Naive B cell (primary cell): ENCODE data around the gene KRTAP3-3. TPM values are rescaled to one million over a fixed set of nuclear protein-coding genes. Genes with fewer than 3 reads are reported as not detected.

Experiments
- ATAC-seq, 2 donors: fragments of 150-1000 bp; cut with Tn5 transposase; 2 replicates each; pipeline ENCODE4 v1.10.0; 2021; ENCODE audit warnings: low read depth in 2 of 2, mild to moderate bottlenecking in 2 of 2, moderate library complexity in 2 of 2
- DNase-seq: peaks from one replicate; pipeline ENCODE4 v3.0.0; 2022
- H3K27ac Mint-ChIP-seq, 6 donors: one replicate each; pipeline ENCODE4 v1.8.0; 2020 to 2022; ENCODE audit warnings: mild to moderate bottlenecking in 6 of 6, mixed read lengths in 6 of 6, moderate library complexity in 5 of 6, inconsistent platforms in 2 of 6
- H3K27me3 Mint-ChIP-seq, 3 donors: one replicate each; pipeline ENCODE4 v1.8.0; 2021 to 2022; ENCODE audit warnings: mixed read lengths in 3 of 3, mild to moderate bottlenecking in 1 of 3
- H3K36me3 Mint-ChIP-seq, 2 donors: one replicate each; pipeline ENCODE4 v1.8.0; 2020 to 2022; ENCODE audit warnings: mixed read lengths in 2 of 2, inconsistent platforms in 1 of 2, mild to moderate bottlenecking in 1 of 2
- H3K4me1 Mint-ChIP-seq, 3 donors: one replicate each; pipeline ENCODE4 v1.8.0; 2020 to 2022; ENCODE audit warnings: mixed read lengths in 3 of 3, inconsistent platforms in 1 of 3, mild to moderate bottlenecking in 1 of 3, moderate library complexity in 1 of 3
- H3K4me3 Mint-ChIP-seq, 8 donors: one replicate each; pipeline ENCODE4 v1.8.0; 2020 to 2022; ENCODE audit warnings: mild to moderate bottlenecking in 8 of 8, mixed read lengths in 8 of 8, moderate library complexity in 8 of 8, inconsistent platforms in 2 of 8
- H3K9me3 Mint-ChIP-seq, 7 donors: one replicate each; pipeline ENCODE4 v1.8.0; 2020 to 2022; ENCODE audit warnings: mixed read lengths in 7 of 7, mild to moderate bottlenecking in 5 of 7, inconsistent platforms in 2 of 7, moderate library complexity in 1 of 7
- polyA plus RNA-seq, 6 donors: library from polyadenylated mRNA; unstranded; fragments of 300-500 nt; fragmentation: Illumina TruSeq; gene quantifications; one replicate each; pipeline ENCODE4 v1.2.3, GENCODE V29; 2021; ENCODE audit warnings: low read depth in 6 of 6

The KRTAP3-3 gene
- polyA plus RNA-seq, 6 donors from 2014 or later, result not detected

DNA sequence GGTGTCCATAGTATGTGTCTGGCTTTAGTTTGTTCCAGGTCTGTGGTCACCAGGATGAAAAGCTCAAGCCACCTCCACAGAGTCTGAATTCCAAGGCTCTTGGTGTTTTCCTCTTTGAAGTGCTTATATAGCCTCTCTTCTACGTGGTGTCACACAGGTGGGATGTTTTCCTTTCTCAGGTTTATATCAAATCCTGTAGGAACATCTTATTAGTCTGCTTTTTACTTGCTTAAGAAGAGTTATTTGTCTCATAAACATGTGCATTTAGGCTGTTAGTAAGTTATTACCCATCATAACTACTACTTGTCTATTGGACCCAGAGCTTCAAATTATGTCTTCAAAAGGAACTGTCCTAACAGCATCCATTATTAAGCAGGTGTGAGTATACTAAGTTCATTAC is 27.1 kb downstream of the KRTAP3-3 start, which contains the start of gene KRT39:
Gene KRT39 (minus strand): TSS at position 101 of the 400 bp plus-strand sequence. CDS start 92 bp downstream, at position 9.
- peaks cover 0 to 30% (median 10%) of the 10 kb centered on the region in 3 donors for H3K27me3 Mint-ChIP-seq
- H3K4me1 Mint-ChIP-seq, result peaks cover 0 to 6% (median 1%) of the 10 kb centered on the region in 3 donors
- H3K27ac Mint-ChIP-seq, result no peak within 1 kb of the TSS
- no peaks in the 10 kb centered on the region for H3K36me3 Mint-ChIP-seq
- peaks cover 0 to 7% (median 2%) of the 10 kb centered on the region in 7 donors for H3K9me3 Mint-ChIP-seq
- H3K4me3 Mint-ChIP-seq, result no peak within 1 kb of the TSS
- DNase-seq (no peak), ATAC-seq (no peak)

DNA sequence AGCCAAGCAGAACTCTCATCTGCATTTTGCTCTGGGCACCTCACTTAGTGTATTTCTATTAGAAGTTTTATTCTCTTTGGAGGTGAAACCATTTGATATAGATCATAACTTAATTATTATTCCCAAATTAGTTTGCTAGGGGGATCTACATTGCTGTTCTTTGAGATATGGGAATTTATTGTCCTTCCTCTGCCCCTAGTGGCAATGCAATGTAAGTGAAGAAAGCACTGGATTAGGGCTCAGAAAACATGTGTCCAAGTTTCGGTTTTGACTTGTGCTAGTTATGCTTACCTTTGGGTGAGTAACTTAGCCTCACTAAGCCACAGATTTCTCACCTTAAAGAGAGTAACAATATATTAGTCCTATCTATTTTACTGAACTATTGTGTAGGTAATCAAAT is 30.1 kb downstream of the KRTAP3-3 start:
- Mint-ChIP-seq H3K27ac (no peak overlapping the region), H3K27me3 (peaks cover 11 to 36% (median 13%) of the 10 kb centered on the region in 3 donors)

DNA sequence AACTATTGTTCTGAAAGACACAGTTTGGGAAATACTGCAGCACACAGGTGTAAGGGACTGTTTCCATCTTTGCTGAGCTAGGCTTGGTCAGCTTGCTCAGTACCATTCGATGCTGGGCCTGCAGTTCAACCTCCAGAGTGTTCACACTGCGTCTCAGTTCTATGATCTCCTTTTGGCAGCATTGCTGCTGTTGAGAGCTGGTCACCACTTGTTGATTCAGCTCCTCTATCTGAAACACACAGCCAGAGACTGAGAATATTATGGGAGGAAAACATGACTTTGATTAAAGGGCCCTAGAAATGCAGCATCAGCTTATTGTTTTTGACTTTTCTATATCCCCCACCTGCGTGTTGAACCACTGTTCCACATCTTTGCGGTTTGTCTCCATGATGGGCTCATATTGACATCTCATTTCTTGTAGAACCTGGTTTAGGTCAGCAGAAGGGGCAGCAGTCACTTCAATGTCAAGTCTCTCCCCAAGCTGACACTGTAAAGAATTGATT is 31.9 kb downstream of the KRTAP3-3 start:
- H3K36me3 Mint-ChIP-seq, result no peaks in the 10 kb centered on the region
- H3K27ac Mint-ChIP-seq, result peak overlapping the region in 1 of 6 donors; percentile 49
- H3K4me1 Mint-ChIP-seq, result peaks cover 4 to 9% (median 5%) of the 10 kb centered on the region in 3 donors
- no peak overlapping the region for H3K4me3 Mint-ChIP-seq
- peaks cover 0 to 4% (median 0%) of the 10 kb centered on the region in 7 donors for H3K9me3 Mint-ChIP-seq
- no peak for DNase-seq
- H3K27me3 Mint-ChIP-seq, result peaks cover 16 to 34% (median 21%) of the 10 kb centered on the region in 3 donors
- no peak for ATAC-seq

More for the DNA sequence above, 30.1 kb downstream of the KRTAP3-3 start:
- DNase-seq (no peak), ATAC-seq (no peak)
- H3K9me3 Mint-ChIP-seq, result peaks cover 0 to 7% (median 2%) of the 10 kb centered on the region in 7 donors
- peaks cover 4 to 9% (median 5%) of the 10 kb centered on the region in 3 donors for H3K4me1 Mint-ChIP-seq
- H3K4me3 Mint-ChIP-seq, result no peak overlapping the region
- H3K36me3 Mint-ChIP-seq, result no peaks in the 10 kb centered on the region

DNA sequence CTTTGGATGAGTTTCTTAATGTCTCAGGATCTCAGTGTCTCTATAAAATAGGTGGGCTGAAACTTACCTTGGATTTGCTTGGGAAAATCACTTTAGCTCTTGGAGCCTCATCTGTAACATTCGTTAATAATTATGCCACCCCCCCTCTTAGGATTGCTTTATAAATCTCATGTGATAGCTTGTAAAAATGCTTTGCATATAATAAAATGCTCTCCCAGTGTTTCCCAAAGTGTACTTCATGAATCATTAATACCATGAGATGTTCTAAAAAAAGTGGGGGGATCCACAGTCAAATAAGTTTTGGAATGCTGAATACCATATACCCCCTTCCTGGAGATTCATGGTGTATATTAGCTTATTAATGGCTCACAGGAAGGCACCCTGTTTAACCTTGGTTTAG is 32.4 kb downstream of the KRTAP3-3 start:
- Mint-ChIP-seq H3K4me3 (no peak overlapping the region), H3K27ac (peak overlapping the region in 1 of 6 donors; percentile 52), H3K9me3 (peaks cover 0 to 4% (median 0%) of the 10 kb centered on the region in 7 donors), H3K27me3 (peaks cover 17 to 34% (median 18%) of the 10 kb centered on the region in 3 donors), H3K36me3 (no peaks in the 10 kb centered on the region), H3K4me1 (peaks cover 4 to 9% (median 5%) of the 10 kb centered on the region in 3 donors)
- DNase-seq (no peak), ATAC-seq (no peak)

DNA sequence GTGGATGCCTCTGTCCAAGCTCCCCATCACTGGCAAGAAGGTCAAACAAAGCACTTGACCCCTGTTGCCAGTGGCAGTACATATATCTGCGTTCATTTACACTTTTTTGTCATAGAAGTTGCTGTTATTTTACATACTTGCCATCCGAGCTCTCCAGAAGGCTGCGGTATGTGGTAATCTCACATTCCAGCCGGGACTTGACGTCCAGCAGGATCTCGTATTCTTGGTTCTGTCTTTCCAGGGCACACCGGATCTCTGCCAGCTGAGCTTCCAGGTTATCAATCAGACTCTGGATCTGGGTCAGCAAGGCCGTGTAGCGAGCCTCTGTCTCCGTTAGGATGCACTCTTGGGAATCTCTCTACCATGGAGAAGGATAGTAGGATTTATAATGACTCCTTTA is 33.8 kb downstream of the KRTAP3-3 start:
- H3K27me3 Mint-ChIP-seq, result peaks cover 14 to 33% (median 31%) of the 10 kb centered on the region in 3 donors
- ATAC-seq (no peak), DNase-seq (no peak)
- H3K4me1 Mint-ChIP-seq, result peaks cover 4 to 9% (median 5%) of the 10 kb centered on the region in 3 donors
- peaks cover 0 to 4% (median 0%) of the 10 kb centered on the region in 7 donors for H3K9me3 Mint-ChIP-seq
- no peaks in the 10 kb centered on the region for H3K36me3 Mint-ChIP-seq
- peak overlapping the region in 1 of 6 donors; percentile 24 for H3K27ac Mint-ChIP-seq
- no peak overlapping the region for H3K4me3 Mint-ChIP-seq

DNA sequence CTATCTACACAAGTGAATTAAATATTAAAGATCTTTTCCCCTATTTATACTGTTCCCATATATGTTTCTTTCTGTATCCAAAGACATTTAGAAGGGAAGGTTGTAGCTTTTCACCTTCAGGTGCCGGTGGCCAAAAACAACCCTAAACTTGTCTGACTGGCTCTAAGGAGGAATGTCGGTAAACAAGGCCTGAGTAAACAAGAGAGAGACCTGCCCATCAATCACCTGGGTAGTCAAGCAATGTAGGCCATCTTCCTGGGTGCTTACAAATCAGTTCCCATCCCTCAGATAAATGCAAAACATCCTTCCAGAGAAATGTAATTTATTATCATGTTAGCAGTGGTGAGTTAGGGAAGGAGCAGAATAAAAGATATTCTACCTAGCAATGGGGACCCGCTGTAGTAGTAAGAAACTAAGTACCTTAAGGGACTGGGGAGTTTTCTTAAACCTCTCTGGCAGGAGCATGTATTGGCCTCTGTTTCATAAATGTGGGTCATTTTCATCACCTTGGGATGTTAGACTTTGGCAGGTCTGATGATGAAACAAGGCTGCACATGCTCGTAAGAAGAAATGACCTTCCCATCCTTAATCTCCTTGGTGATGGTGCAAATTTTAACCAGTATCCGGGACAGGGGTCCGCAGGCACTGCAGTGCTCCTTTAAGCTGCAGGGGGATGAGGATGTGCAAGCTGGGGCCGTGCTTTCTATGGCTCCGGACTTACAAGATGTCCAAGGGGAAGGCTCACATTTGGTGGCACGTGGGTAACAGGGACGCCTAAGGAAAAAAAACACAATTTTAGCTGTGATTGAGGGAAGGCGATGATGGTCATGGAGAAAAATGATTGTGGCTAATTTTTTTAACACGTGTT is 35.6 kb downstream of the KRTAP3-3 start:
- Mint-ChIP-seq H3K4me3 (no peak overlapping the region), H3K36me3 (no peaks in the 10 kb centered on the region), H3K9me3 (peaks cover 0 to 3% (median 0%) of the 10 kb centered on the region in 7 donors), H3K4me1 (peaks cover 4 to 5% (median 5%) of the 10 kb centered on the region in 3 donors), H3K27ac (no peak overlapping the region), H3K27me3 (peaks cover 23 to 50% (median 41%) of the 10 kb centered on the region in 3 donors)
- no peak for DNase-seq
- no peak for ATAC-seq

DNA sequence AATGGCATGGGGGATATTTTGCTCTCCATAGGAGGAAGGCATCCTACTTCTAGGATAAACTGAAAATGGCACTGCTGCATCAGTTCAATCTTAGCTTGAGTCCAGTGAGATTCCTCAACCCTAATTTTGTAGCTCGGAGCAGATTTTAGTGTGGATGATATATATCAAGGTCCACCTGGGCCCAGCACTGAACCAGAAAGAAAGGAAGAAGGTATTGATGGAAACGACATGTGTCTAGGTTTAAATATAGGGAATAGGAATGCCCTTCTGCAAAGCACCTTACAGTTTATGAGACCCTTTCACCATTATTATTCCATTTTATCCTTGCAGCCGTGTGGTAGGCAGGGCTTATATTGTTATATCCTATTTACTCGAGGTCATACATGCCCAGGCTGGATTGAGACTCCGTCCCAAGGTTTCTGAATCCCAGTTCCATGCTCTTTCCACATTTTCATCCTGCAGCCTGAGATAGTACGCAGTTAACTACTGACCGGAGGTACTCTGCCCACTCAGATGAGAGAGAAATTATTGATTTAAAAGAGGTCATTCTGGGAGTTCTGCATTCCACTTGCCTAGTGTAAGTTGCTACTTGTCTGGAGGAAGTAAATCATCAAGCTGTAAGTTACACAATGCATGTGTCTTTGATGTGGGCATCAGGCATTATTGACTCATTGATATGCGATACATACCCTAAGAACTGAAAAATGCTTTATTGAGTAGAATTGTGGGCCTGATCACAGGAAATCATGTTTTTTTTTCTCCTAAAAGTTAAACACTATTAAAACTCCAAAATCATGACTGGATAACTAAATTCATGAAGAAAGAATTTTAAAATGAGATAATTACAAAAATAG is 37.3 kb downstream of the KRTAP3-3 start:
- DNase-seq (no peak), ATAC-seq (no peak)
- peaks cover 18 to 58% (median 58%) of the 10 kb centered on the region in 3 donors for H3K27me3 Mint-ChIP-seq
- H3K4me3 Mint-ChIP-seq, result no peak overlapping the region
- H3K9me3 Mint-ChIP-seq, result no peaks in the 10 kb centered on the region
- no peaks in the 10 kb centered on the region for H3K36me3 Mint-ChIP-seq
- H3K4me1 Mint-ChIP-seq, result peaks cover under 1 to 5% (median 1%) of the 10 kb centered on the region in 3 donors
- peak overlapping the region in 1 of 6 donors; percentile 62 for H3K27ac Mint-ChIP-seq

DNA sequence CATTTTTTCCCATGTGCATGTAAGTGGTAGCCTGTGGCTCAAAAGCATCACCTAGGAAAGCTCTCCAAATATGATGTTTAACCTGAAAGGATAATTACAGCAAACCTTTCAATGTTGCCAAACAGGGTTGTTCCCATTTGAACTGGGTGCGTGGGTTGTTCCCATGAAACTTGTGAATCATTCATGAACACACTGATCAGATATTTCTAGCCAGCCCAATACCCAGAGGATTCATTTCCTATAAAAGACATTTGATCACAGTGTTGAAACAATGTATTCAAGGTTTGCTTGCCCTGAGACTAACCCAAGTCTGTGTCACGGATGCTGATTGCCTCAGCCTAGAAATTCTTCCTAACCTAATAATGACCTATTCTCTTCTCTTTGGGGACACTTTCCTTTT is 40.1 kb downstream of the KRTAP3-3 start:
- H3K4me1 Mint-ChIP-seq, result peaks cover 0 to 4% (median 0%) of the 10 kb centered on the region in 3 donors
- no peak overlapping the region for H3K27ac Mint-ChIP-seq
- H3K4me3 Mint-ChIP-seq, result no peak overlapping the region
- peaks cover 26 to 73% (median 73%) of the 10 kb centered on the region in 3 donors for H3K27me3 Mint-ChIP-seq
- DNase-seq, result no peak
- no peaks in the 10 kb centered on the region for H3K9me3 Mint-ChIP-seq
- ATAC-seq, result no peak
- H3K36me3 Mint-ChIP-seq, result no peaks in the 10 kb centered on the region

DNA sequence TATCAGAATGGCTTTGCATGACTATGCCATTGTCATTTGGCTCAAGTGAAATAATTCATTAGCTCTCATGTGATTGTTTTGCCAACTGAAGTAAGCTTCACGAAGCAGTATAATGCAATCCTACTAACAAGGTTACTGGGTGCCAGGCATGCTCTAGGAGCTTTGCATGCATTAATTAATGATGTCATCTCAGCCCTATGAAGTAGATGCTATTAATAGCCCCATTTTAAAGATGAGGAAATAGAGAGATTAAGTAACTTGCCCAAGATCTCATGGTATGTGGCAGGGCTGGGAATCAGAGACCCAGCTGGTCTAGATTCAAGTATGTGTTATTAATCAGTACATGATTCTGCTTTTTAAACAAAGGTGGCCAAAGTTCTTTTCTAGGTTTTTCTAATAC is 41.3 kb downstream of the KRTAP3-3 start:
- ATAC-seq (no peak), DNase-seq (no peak)
- H3K36me3 Mint-ChIP-seq, result no peaks in the 10 kb centered on the region
- no peak overlapping the region for H3K4me3 Mint-ChIP-seq
- no peaks in the 10 kb centered on the region for H3K9me3 Mint-ChIP-seq
- H3K27ac Mint-ChIP-seq, result no peak overlapping the region
- H3K4me1 Mint-ChIP-seq, result peaks cover 0 to 7% (median 0%) of the 10 kb centered on the region in 3 donors
- H3K27me3 Mint-ChIP-seq, result peaks cover 20 to 79% (median 76%) of the 10 kb centered on the region in 3 donors

DNA sequence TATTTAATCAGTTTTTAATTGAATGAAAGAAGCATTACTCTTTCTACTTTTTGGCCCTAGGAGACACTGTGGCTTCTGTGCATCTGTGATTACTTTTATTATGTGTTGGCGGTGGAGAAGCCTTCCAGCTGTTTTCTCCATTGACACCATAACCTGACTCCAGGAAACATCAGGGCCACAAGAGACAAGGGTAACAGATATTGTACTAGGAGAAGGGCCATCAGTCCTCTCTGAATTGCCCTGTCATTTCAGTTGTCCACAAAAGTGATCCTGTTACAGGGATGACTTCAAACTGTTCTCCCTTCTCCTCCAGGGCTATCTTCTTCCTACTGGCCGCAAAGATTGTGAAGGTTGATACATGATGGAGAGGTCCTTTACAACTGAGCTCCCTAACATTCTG is 41.8 kb downstream of the KRTAP3-3 start:
- peaks cover 23 to 83% (median 79%) of the 10 kb centered on the region in 3 donors for H3K27me3 Mint-ChIP-seq
- H3K4me3 Mint-ChIP-seq, result no peak overlapping the region
- H3K9me3 Mint-ChIP-seq, result no peaks in the 10 kb centered on the region
- no peaks in the 10 kb centered on the region for H3K36me3 Mint-ChIP-seq
- H3K27ac Mint-ChIP-seq, result no peak overlapping the region
- no peak for ATAC-seq
- H3K4me1 Mint-ChIP-seq, result peaks cover 0 to 7% (median 0%) of the 10 kb centered on the region in 3 donors
- no peak for DNase-seq

DNA sequence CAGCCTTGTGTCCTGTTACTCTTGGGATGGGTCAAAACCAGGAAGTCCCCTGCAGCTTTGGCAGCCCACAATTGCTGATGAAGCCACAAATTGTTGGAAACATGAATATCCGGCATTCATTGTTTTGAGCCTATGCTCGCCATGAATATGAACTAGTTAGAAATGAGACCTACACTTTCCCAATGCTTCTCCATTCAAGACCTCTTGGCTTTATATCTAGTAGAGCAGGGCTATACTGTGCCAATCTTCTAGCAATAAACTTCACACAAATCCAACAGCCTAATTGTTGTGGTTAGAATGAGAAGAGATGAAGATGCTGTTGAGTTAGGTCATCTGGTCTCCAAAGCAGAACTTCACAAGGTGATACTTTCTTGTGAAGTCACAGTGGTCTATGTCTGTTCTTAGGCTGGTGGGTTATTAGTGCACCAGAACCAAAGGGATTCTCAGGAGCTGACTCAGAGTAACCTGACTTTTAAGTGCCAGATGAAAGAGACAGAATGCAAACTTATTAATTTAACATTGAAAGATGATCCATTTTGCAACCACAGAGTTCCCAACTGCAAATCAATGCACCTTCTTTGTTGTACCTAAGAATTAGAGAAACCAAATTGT is 42.8 kb downstream of the KRTAP3-3 start:
- H3K9me3 Mint-ChIP-seq, result no peaks in the 10 kb centered on the region
- H3K27ac Mint-ChIP-seq, result no peak overlapping the region
- no peak for DNase-seq
- H3K27me3 Mint-ChIP-seq, result peaks cover 32 to 89% (median 87%) of the 10 kb centered on the region in 3 donors
- H3K4me1 Mint-ChIP-seq, result peaks cover 0 to 7% (median 0%) of the 10 kb centered on the region in 3 donors
- no peak overlapping the region for H3K4me3 Mint-ChIP-seq
- ATAC-seq, result no peak
- no peaks in the 10 kb centered on the region for H3K36me3 Mint-ChIP-seq

DNA sequence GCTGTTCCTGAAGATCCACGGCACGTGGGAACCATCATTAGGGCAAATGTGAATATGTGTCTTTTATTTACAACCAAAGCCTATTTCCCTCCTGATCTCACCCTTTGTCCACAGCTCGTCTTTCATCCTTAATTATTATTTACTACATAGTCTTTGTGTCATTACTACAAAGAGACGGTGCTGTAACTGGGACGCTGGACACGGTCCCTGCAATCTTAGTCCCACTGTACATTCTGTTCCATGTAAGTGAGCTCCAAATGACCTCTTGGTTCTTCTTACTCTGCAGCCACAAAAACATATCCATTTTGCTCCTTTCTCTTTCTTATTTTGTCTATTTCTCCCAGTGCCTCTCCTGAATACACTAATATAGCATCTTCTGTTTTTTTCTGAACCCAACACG is 43.8 kb downstream of the KRTAP3-3 start:
- Mint-ChIP-seq H3K36me3 (no peaks in the 10 kb centered on the region), H3K4me3 (no peak overlapping the region), H3K4me1 (peaks cover 0 to 7% (median 0%) of the 10 kb centered on the region in 3 donors), H3K27ac (no peak overlapping the region), H3K9me3 (no peaks in the 10 kb centered on the region), H3K27me3 (peaks cover 39 to 91% (median 87%) of the 10 kb centered on the region in 3 donors)
- no peak for ATAC-seq
- DNase-seq, result no peak
